HG03442 (cell line): ENCODE results near the gene EGFL7.

ENCODE experiments used
- ATAC-seq: cut with Tn5 transposase; IDR thresholded peaks from one replicate; pipeline ENCODE4 v1.9.1; 2021; ENCODE audit warnings: mild to moderate bottlenecking, moderate library complexity; ENCODE audit not compliant: unreplicated experiment

The EGFL7 gene

DNA sequence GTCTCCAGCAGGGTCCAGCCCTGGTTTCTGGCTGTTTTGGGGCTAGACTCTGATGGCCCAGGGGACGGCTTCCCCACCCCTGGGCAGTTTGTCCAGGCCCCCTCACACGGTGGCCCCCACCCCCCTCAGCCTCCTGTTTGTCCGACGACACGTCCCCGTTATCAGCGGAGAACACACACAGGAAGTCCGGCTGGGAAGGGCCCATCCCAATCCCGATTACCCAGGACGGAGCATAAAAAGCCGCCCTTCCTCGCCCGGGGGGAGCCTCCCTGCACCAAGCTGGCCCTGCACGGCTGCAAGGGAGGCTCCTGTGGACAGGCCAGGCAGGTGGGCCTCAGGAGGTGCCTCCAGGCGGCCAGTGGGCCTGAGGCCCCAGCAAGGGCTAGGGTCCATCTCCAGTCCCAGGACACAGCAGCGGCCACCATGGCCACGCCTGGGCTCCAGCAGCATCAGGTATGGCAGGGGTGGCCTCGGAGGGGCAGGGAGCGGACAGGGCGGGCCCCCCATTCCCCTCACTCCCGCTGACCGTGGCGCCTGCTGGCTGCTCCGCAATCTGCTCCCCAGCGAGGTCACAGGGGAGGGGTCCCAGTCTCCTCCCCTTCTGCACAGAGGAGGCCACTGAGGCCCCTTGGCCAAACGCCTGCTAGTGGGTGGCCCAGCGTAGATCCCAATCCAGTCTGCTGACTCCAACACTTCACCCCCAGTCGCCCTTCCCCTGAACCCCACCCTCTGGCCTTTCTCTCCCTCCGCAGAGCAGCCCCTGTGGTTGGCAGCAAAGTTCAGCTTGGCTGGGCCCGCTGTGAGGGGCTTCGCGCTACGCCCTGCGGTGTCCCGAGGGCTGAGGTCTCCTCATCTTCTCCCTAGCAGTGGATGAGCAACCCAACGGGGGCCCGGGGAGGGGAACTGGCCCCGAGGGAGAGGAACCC, at the start of gene EGFL7:
Gene EGFL7, plus strand, starts transcription at position 261 of the 926 bp plus-strand sequence. CDS start 5,367 bp downstream, outside the sequence.
- ATAC-seq, result no peak

DNA sequence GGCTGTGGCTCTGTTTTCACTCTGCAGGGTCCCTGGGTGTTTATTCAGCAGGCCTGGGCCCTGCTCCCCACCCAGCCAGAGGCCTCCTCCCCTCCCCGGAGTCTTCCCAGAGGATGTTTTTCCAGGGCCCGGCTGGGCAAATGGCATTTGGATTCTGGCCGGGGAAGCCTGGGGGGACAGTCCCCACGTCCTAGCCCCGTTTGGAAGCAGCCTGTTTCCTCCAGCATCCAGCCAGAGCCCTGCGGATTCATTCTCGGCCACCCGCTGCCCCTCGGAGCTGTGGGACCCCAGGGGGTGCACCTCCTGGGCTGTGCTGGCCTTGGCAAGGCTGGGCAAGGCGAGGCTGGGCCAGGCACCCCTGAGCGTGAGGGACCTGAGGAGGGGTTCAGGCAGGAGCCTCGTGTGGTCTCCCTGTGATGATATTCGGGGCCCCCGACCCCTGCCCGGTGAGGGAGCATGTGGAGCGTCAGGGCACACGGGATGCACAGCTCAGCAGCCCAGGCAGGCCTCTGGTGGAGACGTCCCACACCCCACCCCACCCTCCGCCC, 48.8 kb upstream of the EGFL7 start:
- no peak for ATAC-seq

GRCh38 chr9:136614372-136614922, 48.3 kb upstream of the EGFL7 start:
- no peak for ATAC-seq

GRCh38 chr9:136614967-136615623, 47.6 kb upstream of the EGFL7 start:
- ATAC-seq, result no peak

DNA sequence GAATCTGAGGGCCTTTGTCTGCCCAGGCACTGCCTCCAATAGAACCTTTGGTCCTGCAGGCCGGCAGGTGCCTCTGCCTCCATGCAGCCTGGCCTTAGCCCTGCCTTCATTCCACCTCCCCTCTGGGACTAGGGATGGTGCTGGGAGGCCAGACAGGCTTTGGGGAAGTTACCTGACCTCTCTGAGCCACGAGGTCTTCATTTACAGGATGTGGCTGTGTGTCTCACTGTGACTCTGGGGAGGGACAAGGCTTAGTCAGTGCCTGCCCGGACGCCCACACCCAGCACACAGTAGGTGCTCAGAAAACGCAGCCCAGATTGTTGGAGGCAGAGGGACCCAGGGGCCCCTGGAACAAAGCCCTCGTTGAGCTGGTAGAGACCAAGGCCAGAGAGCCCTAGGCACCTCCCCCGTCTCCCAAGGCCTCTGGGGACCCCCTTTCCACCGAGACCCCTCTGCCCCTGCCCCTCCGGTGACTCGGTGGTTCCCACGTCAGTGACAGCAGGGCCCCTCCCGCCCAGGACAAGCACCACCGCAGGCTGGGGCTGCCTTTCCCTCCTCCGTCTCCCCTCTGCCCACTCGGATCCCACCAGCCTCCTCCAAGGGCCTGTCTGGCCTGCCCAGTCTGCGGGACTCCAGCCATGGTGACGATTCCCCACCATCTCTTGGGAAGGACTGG, 46.9 kb upstream of the EGFL7 start:
- no peak for ATAC-seq

DNA sequence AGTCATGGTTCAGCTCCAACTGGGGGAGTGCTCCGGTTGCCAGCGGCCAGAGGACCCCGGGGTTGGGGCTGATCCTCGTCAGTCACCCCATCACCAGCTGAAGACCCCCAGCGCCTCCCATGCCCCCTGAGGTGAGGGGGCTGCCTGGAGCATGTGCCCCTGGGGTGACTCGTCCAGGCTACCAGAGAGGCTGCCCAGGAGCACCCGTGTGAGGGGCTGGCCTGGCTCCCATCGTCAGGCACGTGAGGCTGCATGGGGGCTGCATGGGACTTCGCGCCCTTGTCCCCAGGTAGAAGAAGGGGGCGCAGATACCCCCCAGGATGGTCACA, 46.4 kb upstream of the EGFL7 start:
- no peak for ATAC-seq

DNA sequence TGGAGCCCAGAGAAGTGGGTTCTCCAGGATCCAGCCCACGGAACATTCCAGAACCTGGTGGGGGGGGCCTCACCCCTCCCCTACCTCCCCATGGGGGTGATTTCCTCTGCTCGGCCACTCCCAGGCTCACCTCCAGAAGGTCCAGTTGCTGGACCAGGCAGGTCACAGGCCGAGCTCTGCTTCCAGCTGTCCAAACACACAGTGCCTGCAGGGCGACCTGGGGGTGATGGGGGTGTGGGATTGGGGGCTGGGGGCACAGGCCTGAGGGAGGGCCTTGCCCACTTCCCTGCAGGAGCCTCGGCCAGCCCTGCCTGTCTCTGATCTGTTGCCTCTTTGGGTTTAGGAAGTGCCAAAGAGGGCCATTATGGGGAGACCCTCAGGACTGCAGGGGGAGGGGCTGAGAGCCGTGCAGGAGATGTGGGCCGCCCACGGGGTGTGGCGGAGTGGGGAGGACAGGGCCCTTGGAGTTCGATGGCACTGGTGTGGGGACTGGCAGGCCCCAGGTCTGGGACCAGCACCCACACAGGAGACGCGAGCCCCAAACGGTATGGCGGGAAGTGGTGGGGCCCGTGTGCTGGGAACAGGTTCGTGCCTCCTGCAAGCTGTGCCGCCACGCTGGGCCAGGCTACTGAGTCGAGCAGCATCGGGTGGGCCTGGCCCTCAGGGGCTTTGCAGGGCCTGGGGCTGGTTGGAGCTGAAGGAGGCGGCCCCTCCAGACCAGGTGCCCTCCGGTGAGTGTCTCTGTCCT, 45.6 kb upstream of the EGFL7 start:
- no peak for ATAC-seq

DNA sequence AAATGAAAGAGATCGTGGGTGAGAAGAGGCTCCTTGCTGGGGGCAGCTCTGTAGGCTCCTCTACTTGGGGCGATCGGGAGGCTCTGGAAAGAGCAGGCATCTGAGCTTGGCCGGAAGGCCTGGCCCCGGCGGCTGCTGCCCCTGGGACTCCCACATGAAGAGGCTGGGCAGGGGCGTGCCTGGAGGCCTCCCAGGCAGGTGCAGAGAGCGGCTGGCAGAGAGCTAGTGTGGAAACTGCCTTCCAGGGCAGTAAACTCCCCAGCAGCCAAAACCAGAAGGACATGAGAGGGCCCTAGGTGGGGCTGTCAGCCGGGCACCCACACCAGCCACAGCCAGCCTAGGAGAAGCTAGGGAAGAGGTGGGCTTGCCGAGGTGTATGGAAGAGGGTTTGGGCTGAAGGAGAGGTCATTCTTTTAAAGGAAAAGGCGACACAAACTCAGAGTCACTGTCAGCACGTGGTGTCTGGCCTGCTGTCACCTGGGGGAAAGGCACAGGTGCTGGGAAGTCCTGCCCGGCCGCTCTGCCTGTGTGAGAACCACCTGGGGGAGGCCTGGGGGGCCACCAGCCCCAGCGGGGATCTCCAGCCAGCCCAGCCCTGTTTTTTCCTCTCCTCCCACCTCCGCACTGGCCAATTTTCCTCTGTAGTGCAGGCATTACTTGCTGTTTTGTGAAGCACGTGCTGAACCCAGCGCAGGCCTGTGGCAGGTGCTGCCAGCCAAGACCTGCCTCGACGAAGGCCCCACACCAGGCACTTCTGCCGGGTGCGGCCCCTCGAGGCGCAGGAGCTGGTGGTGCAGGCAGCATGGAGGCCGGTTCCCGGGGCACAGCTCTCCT, 44.8 kb upstream of the EGFL7 start:
- ATAC-seq, result no peak

DNA sequence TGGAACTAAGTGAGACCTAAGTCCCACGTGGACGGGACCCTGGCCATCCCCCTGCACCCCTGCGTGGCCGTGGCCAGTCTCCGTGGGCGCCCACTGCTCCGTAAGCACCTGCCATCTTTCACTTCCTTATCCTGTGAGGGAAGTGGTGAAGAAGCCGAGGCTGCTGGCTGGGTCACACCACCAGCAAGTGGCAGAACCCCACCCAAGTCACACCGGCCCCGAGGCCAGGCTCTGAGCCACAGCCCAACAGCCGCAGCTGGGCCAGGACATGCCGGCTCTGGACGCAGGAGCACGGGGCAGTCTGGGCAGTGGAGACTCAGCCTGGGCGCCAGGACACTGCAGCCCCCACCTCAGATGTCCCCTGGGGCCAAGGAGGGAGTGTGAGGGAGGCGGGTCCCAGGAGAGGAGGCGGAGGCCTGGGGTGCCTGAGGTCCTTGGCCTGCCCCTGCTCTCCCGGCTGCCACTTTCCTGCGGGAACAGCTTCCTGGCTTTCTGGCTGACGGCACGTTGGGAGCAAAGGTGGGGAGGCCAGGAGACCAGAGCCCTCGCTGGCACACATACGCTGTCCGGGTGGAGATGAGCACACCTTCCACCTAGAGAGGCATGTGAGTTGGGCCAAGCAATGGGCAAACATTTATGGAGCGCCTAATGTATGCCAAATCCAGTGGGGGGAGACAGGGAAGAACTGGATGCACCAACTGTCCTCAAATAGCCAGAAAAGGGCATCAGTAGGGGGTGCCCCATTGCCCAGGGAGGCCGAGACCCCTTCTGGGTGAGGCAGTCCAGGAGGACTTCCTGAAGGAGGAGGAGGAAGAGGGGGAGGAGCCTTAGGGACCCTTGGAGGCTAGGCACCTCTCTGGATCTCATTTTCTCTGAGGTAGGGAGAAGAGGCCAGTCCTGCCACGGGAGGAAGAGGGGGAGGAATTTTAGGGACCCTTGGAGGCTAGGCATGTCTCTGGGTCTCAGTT, 43.9 kb upstream of the EGFL7 start:
- no peak for ATAC-seq

- no peak for ATAC-seq
These were observed 42.8 kb upstream of the EGFL7 start for GRCh38 chr9:136619742-136620440.

GRCh38 chr9:136620441-136621018, 42.2 kb upstream of the EGFL7 start:
- ATAC-seq, result no peak

DNA sequence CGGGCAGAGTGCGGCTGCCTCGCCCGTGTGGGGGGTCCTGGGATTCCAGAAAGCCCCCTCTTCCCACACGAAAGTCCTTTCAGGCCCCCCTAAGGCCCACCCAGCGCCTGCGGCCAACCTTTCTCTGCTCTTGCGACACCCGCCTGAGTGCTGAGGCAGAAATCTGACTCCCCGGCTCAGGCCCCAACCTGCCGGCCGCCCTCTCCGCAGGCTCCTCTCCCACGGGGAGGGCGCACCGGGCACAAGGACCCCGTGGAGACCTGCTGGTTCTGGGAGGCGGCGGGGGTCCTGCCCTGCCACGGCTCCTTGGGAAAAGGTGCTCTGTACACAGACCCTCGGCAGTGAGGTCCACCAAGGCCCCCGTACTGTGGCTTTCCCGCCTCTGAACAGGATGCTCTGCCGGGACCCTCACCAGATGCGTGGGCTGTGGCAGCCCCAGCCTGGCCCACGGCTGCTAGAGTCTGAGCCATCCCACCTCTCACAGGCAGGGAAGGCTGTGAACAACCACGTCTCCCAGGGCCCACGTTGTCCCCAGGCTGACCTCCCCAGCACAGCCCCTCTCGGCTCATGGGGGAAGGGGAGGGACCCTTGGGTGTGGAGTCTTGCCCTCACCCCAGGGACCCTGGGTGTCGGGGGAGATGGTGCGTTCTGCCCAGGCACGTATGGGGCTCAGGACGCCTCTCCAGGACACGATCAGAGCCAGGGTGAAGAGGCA, 41.5 kb upstream of the EGFL7 start:
- ATAC-seq, result no peak

DNA sequence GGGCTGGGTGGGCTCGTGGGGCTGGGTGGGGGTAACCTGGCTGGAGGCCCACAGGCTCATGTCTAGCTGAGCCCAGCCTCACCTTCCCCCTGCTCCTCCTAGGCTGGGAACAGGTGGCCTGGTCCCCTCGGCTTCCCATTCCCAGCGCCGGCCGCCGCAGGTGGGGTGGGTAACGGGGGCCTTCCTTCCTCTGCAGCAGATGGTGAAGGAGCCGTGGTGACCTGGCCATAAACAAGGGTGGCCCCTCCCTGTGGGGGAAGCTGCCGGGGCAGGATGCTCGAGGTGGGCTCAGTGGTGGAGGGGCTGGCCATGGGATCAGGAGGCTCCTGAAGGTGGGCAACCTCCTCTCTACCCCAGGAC, 41.0 kb upstream of the EGFL7 start:
- ATAC-seq, result no peak

DNA sequence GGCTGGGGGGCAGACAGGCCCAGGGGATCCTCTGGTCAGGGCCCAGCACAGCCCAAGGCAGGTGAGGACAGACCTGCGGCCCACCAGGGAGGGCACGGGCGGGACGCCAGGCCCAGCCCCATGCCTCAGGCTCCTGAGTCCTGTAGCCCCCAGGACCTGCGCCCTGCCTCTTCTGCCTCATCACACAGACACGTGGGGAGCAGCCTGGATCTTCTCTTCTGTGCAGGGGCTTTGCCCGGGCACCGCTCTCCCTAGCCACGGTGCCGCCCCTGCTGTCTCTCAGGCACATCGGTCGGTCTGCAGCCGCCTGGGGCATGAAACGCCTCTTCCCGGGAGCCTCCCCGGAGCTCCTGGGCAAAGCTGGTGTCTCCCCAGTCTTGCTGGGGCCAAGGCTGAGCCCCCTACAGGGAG, 40.2 kb upstream of the EGFL7 start:
- ATAC-seq, result no peak

DNA sequence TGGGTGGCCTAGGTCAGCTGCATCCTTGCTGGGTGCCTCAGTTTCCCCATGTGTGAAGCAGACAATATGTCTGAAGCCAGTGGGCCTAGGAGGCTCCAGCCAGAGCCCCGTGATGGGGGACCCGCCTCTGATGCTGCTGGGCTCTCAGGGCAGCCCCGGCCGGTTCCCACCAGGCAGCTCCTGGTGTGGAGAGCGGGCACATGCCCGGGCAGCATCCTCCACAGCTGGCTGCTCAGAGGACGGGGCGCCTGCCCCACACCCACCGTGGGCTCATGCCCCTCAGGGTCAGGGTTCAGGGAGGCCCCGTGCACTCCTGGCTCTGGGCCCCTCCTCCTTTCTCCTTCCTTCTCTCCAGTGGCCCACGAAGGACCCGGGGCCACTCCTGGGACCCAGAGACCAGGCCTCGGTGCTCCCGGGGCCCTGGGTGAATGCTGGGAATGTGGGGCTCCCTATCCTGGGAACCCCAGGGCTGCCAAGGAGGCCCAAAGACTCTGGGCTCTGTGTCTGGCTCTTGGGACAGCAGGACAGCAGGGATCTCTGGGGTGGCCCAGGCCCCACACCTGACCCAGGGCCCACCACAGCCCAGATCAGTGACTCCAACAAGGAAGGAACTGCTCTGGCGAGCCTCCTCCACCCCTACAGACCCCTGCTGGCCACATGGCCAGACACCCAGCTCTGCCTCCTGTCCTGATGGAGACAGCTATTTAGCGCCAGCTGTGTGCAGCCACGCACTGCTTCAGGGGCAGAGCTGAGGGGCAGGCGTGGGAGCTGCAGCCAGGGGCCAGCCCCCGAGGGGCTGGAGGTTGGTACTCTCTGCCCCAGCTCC, 39.5 kb upstream of the EGFL7 start:
- ATAC-seq, result no peak

DNA sequence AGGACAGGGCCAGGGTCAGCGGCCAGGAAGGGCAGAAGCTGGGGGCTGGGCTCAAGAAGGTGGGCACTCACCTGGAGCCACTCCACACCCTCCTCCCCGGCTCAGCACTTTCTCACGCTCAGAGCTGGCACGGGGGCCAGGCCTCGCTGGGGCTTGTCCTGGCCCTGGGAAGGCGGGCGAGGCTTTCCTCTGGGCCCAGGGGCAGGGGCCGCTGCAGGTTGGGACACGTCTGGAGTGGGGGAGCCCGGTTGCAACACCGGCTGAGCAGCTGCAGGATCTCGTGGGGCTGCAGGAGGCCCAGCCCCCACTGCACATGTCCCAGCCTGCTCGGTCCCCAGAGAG, 38.9 kb upstream of the EGFL7 start:
- no peak for ATAC-seq
